ENCODE data around the gene DUSP8.

DNA sequence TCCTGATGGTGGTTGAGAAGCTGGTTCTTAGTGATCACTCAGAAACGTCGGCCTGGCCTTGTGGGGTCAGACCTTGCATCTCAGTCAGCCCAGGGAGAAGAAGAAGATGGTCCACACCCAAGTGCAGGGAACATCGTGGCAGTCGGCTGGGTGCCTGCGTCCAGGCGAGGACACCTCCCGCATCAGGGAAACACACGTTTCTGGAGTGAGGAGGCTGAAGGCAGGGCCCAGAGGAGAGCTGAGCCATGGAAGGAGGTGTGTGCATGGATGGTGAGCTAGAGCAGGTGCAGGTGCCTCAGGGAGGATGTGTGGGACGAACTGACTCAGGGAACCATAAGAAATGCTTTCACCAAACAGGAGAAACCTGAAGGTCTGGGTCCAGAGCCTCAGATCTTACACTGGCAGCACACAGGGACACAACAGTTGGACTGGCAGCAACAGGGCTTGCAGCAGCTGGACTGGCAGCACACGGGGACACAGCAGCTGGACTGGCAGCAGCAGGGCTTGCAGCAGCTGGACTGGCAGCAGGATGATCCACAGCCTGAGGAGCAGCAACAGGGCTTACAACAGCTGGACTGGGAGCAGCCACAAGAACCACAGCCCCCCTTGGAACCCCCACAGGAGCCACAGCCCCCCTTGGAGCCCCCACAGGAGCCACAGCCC lies 25.4 kb upstream of the DUSP8 start:
- TF ChIP-seq, protein P1, sequence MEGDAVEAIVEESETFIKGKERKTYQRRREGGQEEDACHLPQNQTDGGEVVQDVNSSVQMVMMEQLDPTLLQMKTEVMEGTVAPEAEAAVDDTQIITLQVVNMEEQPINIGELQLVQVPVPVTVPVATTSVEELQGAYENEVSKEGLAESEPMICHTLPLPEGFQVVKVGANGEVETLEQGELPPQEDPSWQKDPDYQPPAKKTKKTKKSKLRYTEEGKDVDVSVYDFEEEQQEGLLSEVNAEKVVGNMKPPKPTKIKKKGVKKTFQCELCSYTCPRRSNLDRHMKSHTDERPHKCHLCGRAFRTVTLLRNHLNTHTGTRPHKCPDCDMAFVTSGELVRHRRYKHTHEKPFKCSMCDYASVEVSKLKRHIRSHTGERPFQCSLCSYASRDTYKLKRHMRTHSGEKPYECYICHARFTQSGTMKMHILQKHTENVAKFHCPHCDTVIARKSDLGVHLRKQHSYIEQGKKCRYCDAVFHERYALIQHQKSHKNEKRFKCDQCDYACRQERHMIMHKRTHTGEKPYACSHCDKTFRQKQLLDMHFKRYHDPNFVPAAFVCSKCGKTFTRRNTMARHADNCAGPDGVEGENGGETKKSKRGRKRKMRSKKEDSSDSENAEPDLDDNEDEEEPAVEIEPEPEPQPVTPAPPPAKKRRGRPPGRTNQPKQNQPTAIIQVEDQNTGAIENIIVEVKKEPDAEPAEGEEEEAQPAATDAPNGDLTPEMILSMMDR (IDR thresholded peaks at IDR 0.05) = no peak
- TF ChIP-seq POLR2A (IDR thresholded peaks at IDR 0.05) = no peak

Measured in Peyer's patch (tissue), 4 donors.